MM.1S (cell line): ENCODE measurements around the gene HOXB7.

Source experiments
- DNase-seq: peaks from one replicate; pipeline ENCODE4 v3.0.0-alpha.2; 2015
- H2AFZ ChIP-seq: fragments of 300-600 bp; sonication (generic); 2 replicates; pipeline ENCODE4 v1.6.0; 2016; ENCODE audit warnings: antibody characterized with exemption, low read length
- H3F3A ChIP-seq: fragments of 300-600 bp; sonication (generic); 2 replicates; pipeline ENCODE4 v1.6.1; 2016; ENCODE audit warnings: mild to moderate bottlenecking, antibody characterized with exemption, low read length, moderate library complexity, mixed read lengths; ENCODE audit not compliant: insufficient read depth
- H3K27ac ChIP-seq: fragments of 300-600 bp; sonication (generic); 2 replicates; pipeline ENCODE4 v1.5.1; 2016; ENCODE audit warnings: mild to moderate bottlenecking, low read length
- H3K27me3 ChIP-seq: fragments of 300-600 bp; sonication (generic); replicated peaks from 2 replicates; pipeline ENCODE4 v1.6.0; 2016; ENCODE audit warnings: low read length; ENCODE audit not compliant: insufficient read depth
- H3K36me3 ChIP-seq: fragments of 300-600 bp; sonication (generic); replicated peaks from 2 replicates; pipeline ENCODE4 v1.6.1; 2016; ENCODE audit warnings: mild to moderate bottlenecking, low read length, mixed read lengths; ENCODE audit not compliant: insufficient read depth
- H3K4me1 ChIP-seq: fragments of 300-600 bp; sonication (generic); 2 replicates; pipeline ENCODE4 v1.6.1; 2016; ENCODE audit warnings: low read length, mixed read lengths
- H3K4me2 ChIP-seq: fragments of 300-600 bp; sonication (generic); 2 replicates; pipeline ENCODE4 v1.6.0; 2016; ENCODE audit warnings: low read depth, low read length
- H3K4me3 ChIP-seq: fragments of 300-600 bp; sonication (generic); 2 replicates; pipeline ENCODE4 v1.5.1; 2016; ENCODE audit warnings: low read length, mixed read lengths
- H3K79me2 ChIP-seq: fragments of 300-600 bp; sonication (generic); 2 replicates; pipeline ENCODE4 v1.6.1; 2016; ENCODE audit warnings: mixed run types, low read length, mixed read lengths
- H3K9ac ChIP-seq: fragments of 300-600 bp; sonication (generic); 2 replicates; pipeline ENCODE4 v1.6.1; 2016; ENCODE audit warnings: low read length, mixed read lengths
- H3K9me2 ChIP-seq: fragments of 300-600 bp; sonication (generic); replicated peaks from 2 replicates; pipeline ENCODE4 v1.6.1; 2016; ENCODE audit warnings: mild to moderate bottlenecking, low read length, mixed read lengths; ENCODE audit not compliant: insufficient read depth
- H3K9me3 ChIP-seq: fragments of 300-600 bp; sonication (generic); replicated peaks from 2 replicates; pipeline ENCODE4 v1.6.1; 2016; ENCODE audit warnings: mild to moderate bottlenecking, low read length, mixed read lengths; ENCODE audit not compliant: insufficient read depth
- H4K20me1 ChIP-seq: fragments of 300-600 bp; sonication (generic); 2 replicates; pipeline ENCODE4 v1.6.1; 2016; ENCODE audit warnings: mild to moderate bottlenecking, low read length, moderate library complexity, mixed read lengths; ENCODE audit not compliant: insufficient read depth
- EZH2 ChIP-seq: fragments of 300-600 bp; sonication (generic); optimal IDR thresholded peaks from 2 replicates; pipeline ENCODE3; 2017; ENCODE audit warnings: low read depth, mild to moderate bottlenecking, antibody characterized with exemption, low read length, mixed read lengths
- EZH2phosphoT487 ChIP-seq: fragments of 300-600 bp; sonication (generic); IDR thresholded peaks from 2 replicates; pipeline ENCODE4 v1.6.1; 2018; ENCODE audit warnings: antibody characterized with exemption, low read length
- TF ChIP-seq, protein P1 (sequence below): fragments of 300-600 bp; sonication (generic); IDR thresholded peaks from 2 replicates; pipeline ENCODE4 v1.5.1; 2016; ENCODE audit warnings: antibody characterized with exemption, low read length, mixed read lengths

Gene HOXB7

GRCh38 chr17:48577330-48577945, 33.4 kb downstream of the HOXB7 start:
- H3K4me2 ChIP-seq, result peak overlapping the region; percentile 46
- no peaks in the 10 kb centered on the region for H3K9me2 ChIP-seq
- H3K4me3 ChIP-seq, result peak overlapping the region; percentile 79
- H3K27me3 ChIP-seq, result no peaks in the 10 kb centered on the region
- H3F3A ChIP-seq, result no peaks in the 10 kb centered on the region
- no peak overlapping the region for H3K27ac ChIP-seq
- no peaks in the 10 kb centered on the region for H4K20me1 ChIP-seq
- H3K36me3 ChIP-seq, result no peaks in the 10 kb centered on the region
- H3K9me3 ChIP-seq, result no peaks in the 10 kb centered on the region
- H3K4me1 ChIP-seq, result peaks cover 8% of the 10 kb centered on the region
- no peak for DNase-seq
- H3K9ac ChIP-seq, result peak overlapping the region; percentile 81; the same call in 1 of the 2 replicates
- TF ChIP-seq, protein P1, sequence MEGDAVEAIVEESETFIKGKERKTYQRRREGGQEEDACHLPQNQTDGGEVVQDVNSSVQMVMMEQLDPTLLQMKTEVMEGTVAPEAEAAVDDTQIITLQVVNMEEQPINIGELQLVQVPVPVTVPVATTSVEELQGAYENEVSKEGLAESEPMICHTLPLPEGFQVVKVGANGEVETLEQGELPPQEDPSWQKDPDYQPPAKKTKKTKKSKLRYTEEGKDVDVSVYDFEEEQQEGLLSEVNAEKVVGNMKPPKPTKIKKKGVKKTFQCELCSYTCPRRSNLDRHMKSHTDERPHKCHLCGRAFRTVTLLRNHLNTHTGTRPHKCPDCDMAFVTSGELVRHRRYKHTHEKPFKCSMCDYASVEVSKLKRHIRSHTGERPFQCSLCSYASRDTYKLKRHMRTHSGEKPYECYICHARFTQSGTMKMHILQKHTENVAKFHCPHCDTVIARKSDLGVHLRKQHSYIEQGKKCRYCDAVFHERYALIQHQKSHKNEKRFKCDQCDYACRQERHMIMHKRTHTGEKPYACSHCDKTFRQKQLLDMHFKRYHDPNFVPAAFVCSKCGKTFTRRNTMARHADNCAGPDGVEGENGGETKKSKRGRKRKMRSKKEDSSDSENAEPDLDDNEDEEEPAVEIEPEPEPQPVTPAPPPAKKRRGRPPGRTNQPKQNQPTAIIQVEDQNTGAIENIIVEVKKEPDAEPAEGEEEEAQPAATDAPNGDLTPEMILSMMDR, result no peak
- TF ChIP-seq EZH2 (no peak), EZH2phosphoT487 (no peak)
- H2AFZ ChIP-seq, result peak overlapping the region; percentile 21
- peaks cover 12% of the 10 kb centered on the region for H3K79me2 ChIP-seq

GRCh38 chr17:48576479-48577309, 34.1 kb downstream of the HOXB7 start:
- H3K4me3 ChIP-seq, result peak overlapping the region; percentile 79
- H3K79me2 ChIP-seq, result peaks cover 12% of the 10 kb centered on the region
- peaks cover 8% of the 10 kb centered on the region for H3K4me1 ChIP-seq
- TF ChIP-seq EZH2phosphoT487, result no peak
- TF ChIP-seq, protein P1, result no peak
- no peak for TF ChIP-seq EZH2
- H3K27me3 ChIP-seq, result no peaks in the 10 kb centered on the region
- H3K4me2 ChIP-seq, result peak overlapping the region; percentile 46
- no peaks in the 10 kb centered on the region for H3F3A ChIP-seq
- no peak for DNase-seq
- no peaks in the 10 kb centered on the region for H3K36me3 ChIP-seq
- H3K27ac ChIP-seq, result no peak overlapping the region
- H2AFZ ChIP-seq, result no peak overlapping the region
- H4K20me1 ChIP-seq, result no peaks in the 10 kb centered on the region
- H3K9ac ChIP-seq, result no peak overlapping the region
- H3K9me2 ChIP-seq, result no peaks in the 10 kb centered on the region
- no peaks in the 10 kb centered on the region for H3K9me3 ChIP-seq

DNA sequence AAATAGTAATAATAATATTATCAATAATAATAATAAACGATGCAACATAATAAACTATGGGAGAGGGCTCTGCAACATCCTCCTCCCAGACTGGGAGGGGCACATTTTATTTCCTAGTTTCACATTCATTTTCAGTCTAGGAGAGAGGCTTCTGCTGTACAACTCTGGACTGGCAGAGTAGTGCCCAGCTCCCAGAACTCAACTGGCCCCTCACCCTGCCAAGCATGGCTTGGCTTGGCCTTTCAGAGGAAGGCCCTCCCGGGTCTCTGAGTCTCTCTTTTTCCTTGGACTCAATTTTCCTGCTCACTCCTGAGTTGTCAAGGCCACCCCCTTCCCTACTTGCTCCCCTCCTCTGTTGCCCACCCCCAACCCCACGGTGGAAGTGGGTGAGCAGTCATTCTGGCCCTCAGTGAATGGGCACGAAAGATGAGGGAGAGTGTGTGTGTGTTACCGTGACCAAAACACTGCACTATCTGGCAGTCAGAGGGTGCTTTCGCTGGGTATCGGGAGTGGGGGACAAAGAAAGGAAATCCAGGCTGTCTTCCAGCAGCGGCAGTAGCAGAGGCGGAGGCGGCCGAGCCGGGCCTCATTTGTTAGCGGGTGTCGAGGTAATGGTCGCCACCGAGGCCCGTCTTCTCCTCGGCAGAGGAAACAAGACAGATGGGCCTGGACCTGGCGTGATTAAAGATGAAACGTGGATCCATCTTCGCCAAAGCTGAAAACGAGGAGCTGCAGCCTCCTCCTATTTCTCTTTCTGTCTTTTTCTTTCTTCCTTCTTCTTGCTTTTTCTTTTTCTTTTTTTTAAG, 34.9 kb downstream of the HOXB7 start:
- no peaks in the 10 kb centered on the region for H3K9me3 ChIP-seq
- H3K9ac ChIP-seq, result no peak overlapping the region
- H3K9me2 ChIP-seq, result no peaks in the 10 kb centered on the region
- DNase-seq, result peak; percentile 33
- H3K4me2 ChIP-seq, result peak overlapping the region; percentile 19; the same call in 1 of the 2 replicates
- H3K36me3 ChIP-seq, result no peaks in the 10 kb centered on the region
- TF ChIP-seq EZH2phosphoT487 (no peak), EZH2 (no peak)
- H3K4me1 ChIP-seq, result peaks cover 8% of the 10 kb centered on the region
- H3K4me3 ChIP-seq, result no peak overlapping the region
- H4K20me1 ChIP-seq, result no peaks in the 10 kb centered on the region
- H3K27me3 ChIP-seq, result no peaks in the 10 kb centered on the region
- no peak overlapping the region for H3K27ac ChIP-seq
- H3K79me2 ChIP-seq, result peaks cover 12% of the 10 kb centered on the region
- H2AFZ ChIP-seq, result no peak overlapping the region
- H3F3A ChIP-seq, result no peaks in the 10 kb centered on the region
